ENCODE measurements around the gene LALBA.
A peak's percentile ranks its signal among the peaks of the same experiment; 100 is the strongest.
"Not testable (repeated sequence)": the region's sequence is repeated elsewhere in the genome, so short reads cannot be mapped to it uniquely, and the experiment has no call there.

The LALBA gene

GRCh38 chr12:48569946-48570345, at the start of gene LALBA:
Gene LALBA, minus strand, starts transcription at chr12:48570046. Its CDS starts 26 bp downstream, at chr12:48570020.
- no peak for DNase-seq

- peak; percentile 76 for DNase-seq
These were observed 48.7 kb upstream of the LALBA start for GRCh38 chr12:48618541-48618940.

- no peak for DNase-seq
These were observed 45.8 kb upstream of the LALBA start for GRCh38 chr12:48615681-48616080.

GRCh38 chr12:48613321-48613720, 43.5 kb upstream of the LALBA start:
- no peak for DNase-seq

GRCh38 chr12:48602192-48602989, 32.5 kb upstream of the LALBA start:
- DNase-seq, result peak; percentile 16

- DNase-seq, result no peak
These were observed 31.3 kb upstream of the LALBA start for GRCh38 chr12:48601013-48601756.

- no peak for DNase-seq
These were observed 30.7 kb upstream of the LALBA start for GRCh38 chr12:48600552-48600951.

- DNase-seq, result no peak
These were observed 22.8 kb upstream of the LALBA start for GRCh38 chr12:48592591-48593086.

GRCh38 chr12:48586361-48586760, 16.5 kb upstream of the LALBA start:
- DNase-seq, result no peak

GRCh38 chr12:48583728-48584127, 13.9 kb upstream of the LALBA start:
- DNase-seq, result no peak

GRCh38 chr12:48580831-48581230, 11.0 kb upstream of the LALBA start:
- no peak for DNase-seq

GRCh38 chr12:48572326-48572725, 2.5 kb upstream of the LALBA start:
- DNase-seq, result no peak

- DNase-seq, result no peak
These were observed 2.1 kb downstream of the LALBA start for GRCh38 chr12:48567731-48568130.

- DNase-seq, result no peak
These were observed 11.9 kb downstream of the LALBA start for GRCh38 chr12:48557919-48558318.

GRCh38 chr12:48556631-48557030, 13.2 kb downstream of the LALBA start:
- DNase-seq, result no peak

- DNase-seq, result not testable (repeated sequence)
These were observed 16.0 kb downstream of the LALBA start for GRCh38 chr12:48553666-48554343.

GRCh38 chr12:48551636-48552035, 18.2 kb downstream of the LALBA start:
- DNase-seq, result not testable (repeated sequence)

- not testable (repeated sequence) for DNase-seq
These were observed 22.8 kb downstream of the LALBA start for GRCh38 chr12:48547012-48547411.

- no peak for DNase-seq
These were observed 23.9 kb downstream of the LALBA start for GRCh38 chr12:48545833-48546469.

- peak; percentile 62 for DNase-seq
These were observed 27.4 kb downstream of the LALBA start for GRCh38 chr12:48542300-48542928.

GRCh38 chr12:48536602-48537001, 33.2 kb downstream of the LALBA start:
- no peak for DNase-seq

- no peak for DNase-seq
These were observed 37.2 kb downstream of the LALBA start for GRCh38 chr12:48532601-48533000.
